Testis (tissue), 2 donors: Measurements from ENCODE around the gene SLC6A17.

Experiments
- POLR2A ChIP-seq: fragments of 450-650 bp; IDR thresholded peaks from one replicate; pipeline ENCODE4 v1.6.1; 2017; ENCODE audit warnings: antibody characterized with exemption, mild to moderate bottlenecking, moderate library complexity
- TF ChIP-seq, protein P1 (sequence below), 3 experiments: fragments of 450-650 bp in 2 of 3; fragments of 200-600 bp in 1 of 3; sonication (generic) in 1 of 3; IDR thresholded peaks; one replicate each; pipeline ENCODE4 v1.5.1; 2016 to 2019; ENCODE audit warnings: antibody characterized with exemption in 3 of 3, mild to moderate bottlenecking in 2 of 3, moderate library complexity in 1 of 3

DNA sequence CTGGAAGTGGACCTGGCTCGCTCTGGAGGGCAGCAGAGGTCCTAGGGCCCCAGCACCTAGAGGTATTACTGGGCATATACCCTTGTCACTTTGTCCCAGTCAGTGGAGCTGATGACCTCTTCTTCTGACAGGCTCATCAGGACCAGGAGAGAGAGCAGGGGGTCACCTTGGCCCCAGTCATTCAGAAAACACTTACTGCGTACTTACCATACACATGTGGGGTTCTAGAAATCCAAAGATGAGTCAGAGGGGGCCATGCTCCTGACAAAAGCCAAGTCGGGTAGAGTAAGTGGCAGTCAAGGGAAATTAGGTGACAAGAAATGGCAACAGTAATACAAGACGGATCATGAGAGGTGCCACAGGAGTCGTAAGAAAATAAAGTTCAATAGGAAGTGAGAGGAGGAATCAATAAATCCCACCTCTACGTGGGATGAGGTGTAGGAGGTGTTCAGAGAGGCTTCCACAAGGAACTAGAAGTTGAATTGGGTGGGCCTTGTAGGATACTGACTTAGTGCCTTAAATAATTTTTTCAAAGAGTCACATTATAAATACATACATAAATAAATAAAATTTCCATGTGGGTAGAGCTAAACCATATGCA is 66.7 kb downstream of the SLC6A17 start:
- no peak for TF ChIP-seq POLR2A
- TF ChIP-seq, protein P1, sequence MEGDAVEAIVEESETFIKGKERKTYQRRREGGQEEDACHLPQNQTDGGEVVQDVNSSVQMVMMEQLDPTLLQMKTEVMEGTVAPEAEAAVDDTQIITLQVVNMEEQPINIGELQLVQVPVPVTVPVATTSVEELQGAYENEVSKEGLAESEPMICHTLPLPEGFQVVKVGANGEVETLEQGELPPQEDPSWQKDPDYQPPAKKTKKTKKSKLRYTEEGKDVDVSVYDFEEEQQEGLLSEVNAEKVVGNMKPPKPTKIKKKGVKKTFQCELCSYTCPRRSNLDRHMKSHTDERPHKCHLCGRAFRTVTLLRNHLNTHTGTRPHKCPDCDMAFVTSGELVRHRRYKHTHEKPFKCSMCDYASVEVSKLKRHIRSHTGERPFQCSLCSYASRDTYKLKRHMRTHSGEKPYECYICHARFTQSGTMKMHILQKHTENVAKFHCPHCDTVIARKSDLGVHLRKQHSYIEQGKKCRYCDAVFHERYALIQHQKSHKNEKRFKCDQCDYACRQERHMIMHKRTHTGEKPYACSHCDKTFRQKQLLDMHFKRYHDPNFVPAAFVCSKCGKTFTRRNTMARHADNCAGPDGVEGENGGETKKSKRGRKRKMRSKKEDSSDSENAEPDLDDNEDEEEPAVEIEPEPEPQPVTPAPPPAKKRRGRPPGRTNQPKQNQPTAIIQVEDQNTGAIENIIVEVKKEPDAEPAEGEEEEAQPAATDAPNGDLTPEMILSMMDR (IDR thresholded peaks at IDR 0.05) = no peak
